Measurements from ENCODE around the gene RAB31. TPM values are rescaled to one million over a fixed set of nuclear protein-coding genes. Genes with fewer than 3 reads are reported as not detected.

The RAB31 gene
- polyA plus RNA-seq, 1 donor = 29.4 TPM

DNA sequence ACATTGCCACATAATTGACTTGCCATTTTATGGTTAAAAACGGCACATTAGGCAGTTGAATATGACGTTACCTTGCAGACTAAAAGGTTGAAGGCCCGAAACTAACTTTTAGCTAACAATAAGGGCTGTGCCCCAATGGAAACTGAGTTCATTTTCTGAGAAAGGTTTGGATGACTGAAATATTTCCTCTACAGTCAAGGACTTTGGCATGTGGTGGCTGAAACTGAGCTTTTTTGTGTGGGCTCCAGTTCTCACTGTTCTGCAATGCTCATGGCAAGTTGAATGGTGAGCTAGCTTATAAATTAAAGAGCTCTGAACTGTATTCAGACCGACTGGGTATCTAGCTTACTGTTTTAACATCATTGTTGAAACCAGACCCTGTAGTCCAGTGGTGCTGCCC lies 153.8 kb downstream of the RAB31 start:
- DNase-seq = no peak

DNA sequence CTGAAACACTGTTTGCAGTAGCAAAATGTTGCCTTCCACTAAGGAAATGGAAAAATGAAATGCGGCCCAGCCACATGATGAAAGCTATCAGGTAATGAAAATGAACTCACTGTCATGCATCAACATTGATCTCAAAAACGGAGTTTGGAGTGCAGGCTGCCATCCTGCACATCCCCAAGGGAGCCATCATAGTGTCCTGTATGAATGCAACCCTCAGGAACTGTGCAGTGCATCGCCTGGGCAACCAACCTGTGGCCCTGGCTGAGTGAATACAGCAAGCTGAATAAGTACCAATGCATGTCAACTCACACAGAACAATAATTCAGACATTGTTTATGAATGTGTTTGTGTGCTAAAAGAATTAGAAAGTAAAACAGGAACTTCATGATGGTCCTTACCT lies 154.6 kb downstream of the RAB31 start:
- DNase-seq = no peak

DNA sequence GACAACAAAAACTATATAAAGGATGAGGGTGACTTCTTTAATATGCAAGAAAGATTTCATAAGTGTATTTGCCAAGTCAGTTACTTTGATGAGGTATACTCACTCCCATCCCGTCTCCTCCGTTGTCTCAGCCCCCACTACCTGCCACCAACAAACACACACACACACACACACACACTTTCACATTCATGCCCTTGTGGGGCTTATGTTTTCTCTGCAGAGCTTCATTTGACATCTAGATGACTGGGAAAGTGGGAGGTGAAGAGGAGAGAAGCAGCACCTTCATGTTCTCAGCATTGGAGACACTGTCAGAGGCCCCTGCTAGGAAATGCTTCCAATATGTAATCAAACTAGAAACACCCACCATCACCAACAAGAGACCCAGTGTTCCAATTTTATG lies 155.2 kb downstream of the RAB31 start:
- DNase-seq = no peak

DNA sequence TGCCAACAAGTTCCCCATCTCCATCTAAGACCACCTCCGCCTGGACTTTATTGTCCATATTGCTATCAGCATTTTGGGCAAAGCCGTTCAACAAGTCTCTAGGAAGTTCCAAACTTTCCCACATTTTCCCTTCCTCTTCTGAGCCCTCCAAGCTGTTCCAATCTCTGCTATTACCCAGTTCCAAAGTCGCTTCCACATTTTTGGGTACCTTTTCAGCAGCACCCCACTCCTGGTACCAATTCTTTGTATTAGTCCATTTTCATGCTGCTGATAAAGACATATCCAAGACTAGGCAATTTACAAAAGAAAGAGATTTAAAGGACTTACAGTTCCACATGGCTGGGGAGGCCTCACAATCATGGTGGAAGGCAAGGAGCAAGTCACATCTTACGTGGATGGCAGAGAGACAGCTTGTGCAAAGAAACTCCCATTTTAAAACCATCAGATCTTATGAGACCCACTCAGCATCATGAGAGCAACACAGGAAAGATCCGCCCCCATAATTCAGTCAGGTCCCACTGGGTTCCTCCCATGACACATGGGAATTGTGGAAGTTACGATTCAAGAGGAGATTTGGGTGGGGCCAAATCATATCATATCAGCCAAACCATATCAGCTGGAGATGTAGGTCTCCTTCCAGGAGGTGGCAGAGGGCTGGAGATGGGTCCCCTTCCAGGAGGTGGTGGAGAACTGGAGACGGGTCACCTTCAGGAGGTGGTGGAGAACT lies 157.8 kb downstream of the RAB31 start:
- no peak for DNase-seq

DNA sequence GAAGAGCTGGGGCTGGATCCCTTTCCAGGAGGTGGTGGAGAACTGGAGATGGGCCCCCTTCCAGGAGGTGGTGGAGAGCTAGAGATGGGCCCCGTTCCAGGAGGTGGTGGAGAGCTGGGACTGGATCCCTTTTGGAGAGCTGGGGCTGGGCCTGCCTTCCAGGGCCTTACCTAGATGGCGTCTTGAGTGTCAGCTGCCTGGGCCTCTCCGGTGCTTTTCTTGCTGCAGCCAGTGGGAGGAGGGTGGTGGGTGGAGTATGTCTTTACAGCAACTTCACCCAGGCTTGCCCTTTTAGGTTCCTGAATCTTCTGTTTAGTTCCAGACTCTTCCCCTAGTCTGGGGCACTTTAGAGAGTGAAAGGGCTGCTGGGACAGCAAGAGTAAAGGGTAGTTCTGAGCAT lies 158.5 kb downstream of the RAB31 start:
- no peak for DNase-seq

DNA sequence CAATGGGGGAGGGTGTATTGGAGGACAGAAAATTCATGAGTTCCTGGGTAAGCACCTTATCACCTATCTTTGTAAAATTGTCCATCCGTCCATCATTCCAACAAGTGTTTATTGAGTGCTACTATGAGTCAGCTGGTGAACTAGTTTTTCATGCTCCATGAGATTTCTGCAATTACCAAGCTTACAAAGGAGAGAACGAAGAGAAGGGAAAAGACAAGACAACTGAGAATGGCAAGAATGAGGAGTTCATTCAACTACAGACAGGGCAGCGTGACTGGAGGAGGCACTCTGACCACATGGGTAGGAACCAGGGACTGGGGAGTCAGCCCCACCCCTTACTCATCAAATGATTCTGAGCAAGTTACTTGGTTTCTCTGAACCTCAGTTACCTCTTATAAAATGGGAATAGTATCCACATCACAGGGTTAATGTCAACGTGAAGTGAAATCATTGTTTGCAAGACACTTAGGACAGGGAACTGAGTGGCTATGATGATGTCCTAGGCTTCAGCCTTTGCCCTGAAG lies 159.0 kb downstream of the RAB31 start:
- no peak for DNase-seq

DNA sequence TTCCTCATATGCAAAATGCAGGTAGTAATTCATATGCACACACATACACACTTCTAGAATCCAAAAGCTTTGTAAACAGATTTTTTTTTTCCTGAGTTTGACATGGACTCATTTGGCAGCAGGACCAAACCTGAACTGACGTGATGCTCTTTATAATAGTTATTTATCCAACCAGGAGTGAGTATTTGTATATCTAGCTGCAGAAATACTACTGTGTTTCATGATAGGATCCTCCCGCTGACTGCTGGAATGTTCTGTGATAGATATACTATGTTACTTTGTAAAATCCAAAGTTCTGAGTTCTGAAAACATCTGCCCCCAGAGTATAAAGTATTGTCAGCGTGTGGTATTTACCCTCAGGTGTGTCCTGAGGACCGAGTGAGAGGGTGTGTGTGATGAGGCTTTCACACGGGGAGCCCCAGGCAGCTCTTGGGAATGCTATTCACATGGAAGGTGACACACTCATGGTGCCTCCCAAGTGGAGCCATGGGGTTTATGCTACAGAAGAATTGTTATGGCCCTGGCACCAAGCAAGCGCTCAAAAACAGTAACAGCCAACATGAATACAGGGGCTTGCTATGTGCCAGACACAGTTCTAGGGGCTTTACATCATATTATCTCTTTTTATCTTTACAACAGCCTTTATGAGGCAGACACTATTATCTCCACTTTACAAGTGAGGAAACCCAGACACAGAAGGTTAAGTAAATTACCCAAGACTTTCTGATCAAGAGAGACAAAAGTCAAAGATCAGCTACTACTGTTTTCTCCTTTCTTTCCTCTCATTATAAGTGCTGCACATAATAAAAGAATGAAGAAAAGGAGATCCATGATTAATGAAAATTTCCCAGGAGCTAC lies 161.0 kb downstream of the RAB31 start:
- DNase-seq = no peak

DNA sequence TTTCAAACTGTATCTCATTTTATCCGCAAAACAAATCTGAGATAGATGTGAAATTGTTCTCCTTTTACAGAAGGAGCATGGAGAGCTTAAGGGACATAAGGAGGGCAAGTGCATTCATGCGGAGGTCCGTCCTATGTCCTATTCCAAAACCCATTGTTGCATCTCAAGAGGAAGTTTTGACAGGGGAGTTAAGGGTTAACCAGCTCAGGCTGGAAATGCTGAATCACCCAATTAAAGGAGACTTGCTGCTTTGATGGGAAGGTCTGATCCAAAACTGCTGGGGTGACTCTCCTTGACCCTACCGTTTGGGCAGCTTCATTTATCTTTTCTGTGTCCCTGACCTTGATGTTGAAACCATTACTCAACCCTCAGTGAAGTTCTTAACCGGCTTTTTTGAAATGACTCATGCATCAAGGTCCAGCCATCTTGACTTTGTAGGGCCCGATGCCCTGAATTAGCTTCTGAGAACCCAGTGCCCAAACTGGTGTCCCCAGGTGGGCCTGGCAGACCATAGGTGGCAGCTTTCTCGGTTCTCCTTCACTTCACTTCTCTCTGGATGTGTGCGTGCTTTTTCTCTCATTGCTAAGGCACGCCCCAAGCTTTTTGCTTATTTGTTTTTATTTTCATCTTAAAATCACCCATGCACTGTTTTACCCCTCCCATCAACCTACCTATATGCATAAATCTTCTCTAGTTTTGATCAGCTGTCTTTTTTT lies 161.8 kb downstream of the RAB31 start:
- DNase-seq = peak; percentile 19

DNA sequence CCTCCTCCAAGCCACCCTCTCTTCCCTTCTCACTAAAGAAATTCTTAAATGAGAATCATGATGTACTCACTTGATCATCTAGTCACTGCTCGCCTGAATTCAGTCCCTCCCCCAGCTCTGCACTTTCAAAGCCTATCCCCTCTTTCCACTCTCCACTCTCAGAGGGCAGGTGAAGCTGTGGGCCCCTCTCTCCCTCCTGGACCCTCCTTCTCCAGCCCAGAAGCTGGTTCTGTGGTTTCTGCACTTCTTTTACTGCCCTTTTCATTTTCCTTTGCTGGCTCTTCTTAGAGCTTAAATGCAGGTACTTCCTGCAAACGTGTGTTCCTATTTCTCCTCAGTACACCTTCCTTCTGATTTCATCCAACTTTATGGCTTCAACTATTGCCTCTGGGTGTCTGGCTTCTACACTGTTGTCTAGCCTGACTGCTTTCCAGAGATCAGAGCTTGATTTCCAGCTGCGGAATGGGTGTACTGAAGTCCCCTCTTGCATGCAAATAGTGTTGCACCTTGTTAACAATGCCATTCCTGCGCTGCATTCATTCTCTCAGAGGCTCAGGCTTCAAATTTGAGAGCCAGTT lies 162.4 kb downstream of the RAB31 start:
- no peak for DNase-seq

DNA sequence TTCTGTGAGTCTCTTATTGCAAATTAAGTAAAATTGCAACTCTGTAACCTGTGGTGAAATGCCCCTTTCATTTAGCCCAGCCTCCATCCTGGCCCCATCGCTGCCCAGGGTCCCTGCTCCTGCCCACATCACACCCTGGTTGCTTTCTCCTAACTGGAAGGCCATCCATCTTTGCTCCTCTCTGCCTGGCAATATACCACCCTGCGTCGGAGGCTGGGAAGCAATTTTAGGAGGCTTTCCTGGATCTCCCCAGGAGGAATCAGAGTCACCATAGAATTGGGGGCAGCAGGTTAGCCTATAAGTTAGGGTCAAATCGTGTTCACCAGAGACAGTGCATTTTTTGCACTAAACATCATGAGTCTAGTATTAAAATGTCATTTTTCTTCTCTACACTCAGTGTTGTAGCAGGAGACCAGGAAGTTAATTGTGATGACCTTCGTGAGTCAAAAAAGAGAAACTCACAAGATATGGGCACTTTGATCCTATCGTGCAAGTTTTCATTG lies 163.2 kb downstream of the RAB31 start:
- no peak for DNase-seq

DNA sequence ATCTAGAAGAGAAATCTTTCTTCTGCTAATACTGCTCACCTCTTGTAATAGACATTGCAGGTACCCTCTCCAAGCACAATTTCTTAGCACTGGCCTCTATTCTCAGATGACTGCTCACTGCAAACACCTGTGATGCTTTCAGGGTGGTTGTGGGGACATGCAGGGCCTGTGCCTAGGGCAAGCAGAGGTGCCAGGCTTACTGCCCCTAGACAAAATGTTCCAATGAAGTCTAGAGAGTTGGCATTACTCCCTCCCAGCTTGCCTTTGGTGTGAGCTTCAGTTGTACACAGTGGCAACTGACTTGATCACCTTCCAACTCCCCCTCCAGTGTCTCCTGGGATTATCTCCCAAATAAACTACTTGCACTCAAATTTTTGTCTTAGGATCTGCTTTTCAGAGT lies 164.7 kb downstream of the RAB31 start:
- no peak for DNase-seq

DNA sequence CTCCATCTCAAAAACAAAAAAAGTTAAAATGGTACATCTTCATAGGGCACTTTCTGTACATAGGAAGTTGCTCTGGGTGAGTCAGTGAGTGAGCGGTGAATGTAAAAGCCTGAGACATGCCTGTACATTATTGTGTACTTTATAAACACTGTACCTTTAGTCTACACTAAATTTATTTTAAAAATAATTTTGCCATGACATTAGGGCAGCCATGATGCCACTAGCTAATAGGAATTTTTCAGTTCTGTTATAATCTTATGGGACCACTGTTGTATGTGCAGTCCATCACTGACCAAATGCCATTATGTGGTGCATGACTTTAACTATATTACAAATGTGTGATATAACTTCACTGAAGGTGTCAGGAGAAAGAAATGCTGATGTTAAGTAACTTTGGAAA lies 166.6 kb downstream of the RAB31 start:
- DNase-seq = no peak

DNA sequence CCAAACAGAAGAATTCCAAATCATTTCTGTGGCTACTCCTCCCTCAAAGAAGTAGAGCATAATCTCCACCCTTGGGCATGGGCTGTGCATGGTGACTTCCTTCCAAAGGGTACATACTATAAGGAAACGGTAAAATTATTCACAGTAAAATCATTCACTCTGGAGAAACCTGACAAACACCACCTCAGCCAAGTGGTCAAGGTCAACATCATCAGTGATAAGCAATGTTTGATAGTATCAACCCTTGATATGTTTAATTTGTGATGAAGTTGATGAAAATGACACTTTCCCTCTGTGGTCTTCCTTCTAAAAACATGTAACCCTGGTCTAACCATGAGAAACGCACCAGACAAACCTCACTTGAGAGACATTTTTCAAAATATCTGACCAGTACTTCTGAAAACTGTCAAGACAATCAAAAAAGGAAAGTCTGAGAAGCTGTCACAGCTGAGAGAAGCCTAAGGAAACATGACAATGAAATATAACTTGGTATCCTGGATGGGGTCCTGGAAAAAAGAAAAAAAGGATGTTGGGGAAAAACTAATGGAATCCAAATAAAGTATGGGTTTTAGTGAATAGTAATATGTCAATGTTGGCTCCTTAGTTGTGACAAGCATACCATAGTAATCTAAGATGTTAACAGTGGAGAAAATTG lies 168.2 kb downstream of the RAB31 start:
- DNase-seq = no peak

DNA sequence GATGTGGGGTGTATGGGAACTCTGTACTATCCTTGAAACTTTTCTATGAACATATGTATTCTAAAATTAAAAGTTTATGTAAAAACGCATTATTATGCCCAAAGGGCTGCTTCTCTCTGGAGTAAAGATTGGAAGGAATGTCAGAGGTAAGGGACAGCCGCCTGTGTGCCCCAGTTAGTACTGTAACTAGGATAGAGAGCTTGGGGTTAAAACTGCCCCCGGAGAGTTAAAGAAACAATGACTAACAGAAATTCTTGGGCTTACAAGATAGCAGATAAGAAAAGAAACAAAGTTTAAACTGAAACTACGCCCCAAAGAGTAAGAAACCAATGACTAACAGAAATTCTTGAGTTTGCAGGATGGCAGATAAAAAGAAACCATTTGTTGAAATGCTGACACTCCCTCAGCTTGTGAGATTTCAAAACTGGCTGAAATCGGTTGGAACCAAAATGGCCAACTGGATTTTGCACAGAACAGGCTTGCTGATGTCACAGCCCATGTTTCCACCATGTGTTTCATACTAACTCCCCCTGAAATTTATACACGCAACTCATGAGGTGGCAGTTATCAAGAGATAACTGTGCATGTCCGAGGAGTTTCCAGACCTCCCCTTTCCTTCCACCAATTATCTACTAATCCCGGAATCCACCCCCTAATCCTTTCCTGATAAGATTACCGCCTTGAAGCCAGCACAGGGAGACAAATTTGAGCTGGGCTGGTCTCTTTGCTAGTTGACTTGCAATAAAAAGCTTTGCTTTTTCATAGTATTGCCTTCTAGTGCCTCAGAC lies 169.0 kb downstream of the RAB31 start:
- DNase-seq = peak; percentile 17

DNA sequence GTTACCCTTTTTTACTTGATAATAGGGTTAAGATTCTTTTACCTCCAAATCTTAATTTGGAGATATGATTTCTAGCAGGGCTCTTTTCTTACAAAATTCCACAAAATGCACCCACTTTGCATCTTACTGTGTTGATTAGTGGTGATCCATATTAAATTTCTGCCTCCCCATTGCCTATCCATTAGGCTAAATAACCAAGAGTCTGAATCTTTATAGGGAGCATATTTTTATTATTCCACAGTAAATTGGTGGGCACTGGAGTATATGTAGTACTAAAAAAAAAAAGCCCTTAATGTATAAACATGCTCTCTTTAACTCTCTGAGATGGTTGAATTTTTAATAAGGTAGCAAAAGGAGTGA lies 169.5 kb downstream of the RAB31 start:
- no peak for DNase-seq

DNA sequence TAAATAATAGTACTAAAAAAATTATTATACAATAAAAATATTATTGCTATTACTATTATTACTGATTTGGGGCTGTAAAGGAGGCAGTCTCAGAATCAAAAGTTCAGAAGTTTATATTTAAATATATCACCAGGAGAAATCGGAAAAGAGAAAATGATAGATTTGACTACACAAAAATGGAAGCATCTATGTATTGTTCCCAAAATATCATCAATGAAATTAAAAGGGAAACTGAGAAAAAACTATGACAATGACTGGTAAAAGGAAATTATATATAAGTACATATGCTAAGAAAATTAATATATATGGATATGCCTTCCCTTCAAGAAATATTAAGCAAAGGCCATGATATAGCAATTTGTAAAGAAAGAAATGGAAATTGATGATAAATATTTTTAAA lies 170.0 kb downstream of the RAB31 start:
- DNase-seq = no peak

DNA sequence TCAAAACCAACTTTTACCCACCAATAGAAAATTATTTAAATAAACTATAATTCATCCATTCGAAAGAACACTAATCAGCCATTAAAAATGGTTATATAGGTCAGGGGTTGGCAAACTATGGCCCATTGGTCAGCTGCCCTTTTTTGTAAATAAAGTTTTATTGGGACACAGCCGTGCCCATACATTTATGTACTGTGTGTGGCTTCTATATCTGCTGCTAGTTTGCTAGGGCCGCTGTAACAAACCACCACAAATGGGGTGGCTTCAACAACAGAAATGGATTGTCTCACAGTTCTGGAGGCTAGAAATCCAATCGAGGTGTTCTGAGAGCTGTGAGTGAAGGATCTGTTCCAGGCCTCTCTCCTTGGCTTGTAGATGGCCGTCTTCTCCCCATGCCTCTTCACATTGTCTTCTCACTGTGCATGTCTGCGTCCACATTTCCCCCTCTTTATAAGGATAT lies 170.7 kb downstream of the RAB31 start:
- no peak for DNase-seq

DNA sequence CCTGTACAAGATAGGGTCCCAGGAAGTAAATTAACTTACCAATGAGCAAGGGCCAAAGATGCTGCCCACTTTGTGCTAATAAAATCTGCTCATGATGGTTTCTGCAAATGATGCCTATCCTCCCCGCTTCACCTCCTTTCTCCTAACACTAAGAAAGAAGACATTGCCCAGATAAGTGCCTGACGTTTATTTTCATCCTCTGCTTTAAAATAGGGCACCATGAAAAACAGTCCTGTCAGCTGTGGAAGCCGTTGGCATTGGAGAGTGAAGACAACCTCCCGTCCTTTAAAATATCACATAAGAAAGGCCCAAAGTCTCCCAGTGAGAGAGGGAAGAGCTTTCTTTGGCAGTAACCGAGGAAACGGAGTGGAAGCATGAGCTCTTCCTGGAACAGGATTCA lies 176.0 kb downstream of the RAB31 start:
- DNase-seq = no peak

DNA sequence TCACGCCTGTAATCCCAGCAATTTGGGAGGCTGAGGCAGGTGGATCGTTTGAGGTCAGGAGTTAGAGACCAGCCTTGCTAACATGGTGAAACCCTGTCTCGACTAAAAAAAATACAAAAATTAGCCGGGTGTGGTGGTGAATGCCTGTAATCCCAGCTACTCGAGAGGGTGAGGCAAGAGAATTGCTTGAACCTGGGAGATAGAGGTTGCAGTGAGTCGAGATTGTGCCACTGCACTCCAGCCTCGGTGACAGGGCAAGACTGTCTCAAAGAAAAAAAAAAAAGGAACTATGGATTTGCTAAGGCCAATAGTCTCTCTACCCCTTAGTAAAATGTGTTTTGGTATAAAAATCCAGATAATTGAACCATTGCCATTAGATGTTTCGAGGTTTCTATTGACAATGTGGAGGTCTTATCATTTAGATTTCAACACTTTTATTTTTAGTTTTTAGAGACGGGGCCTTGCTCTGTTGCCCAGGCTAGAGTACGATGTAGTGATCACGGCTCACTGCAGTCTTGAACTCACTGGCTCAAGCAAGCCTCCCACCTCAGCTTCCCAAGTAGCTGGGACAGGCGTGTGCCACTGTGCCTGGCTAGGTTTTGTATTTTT lies 176.5 kb downstream of the RAB31 start:
- no peak for DNase-seq
